Activated CD8-positive, alpha-beta T cell treated with anti-CD3 and anti-CD28 coated beads for 36 hours (primary cell): ENCODE data around the gene TNS4. TPM values are rescaled to one million over a fixed set of nuclear protein-coding genes. Genes with fewer than 3 reads are reported as not detected.
A peak's percentile ranks its signal among the peaks of the same experiment; 100 is the strongest.

Source experiments
- ATAC-seq: fragments of 200-7000 bp; cut with Tn5 transposase; one replicate; pipeline ENCODE4 v1.10.0; 2021; ENCODE audit warnings: mild to moderate bottlenecking, moderate library complexity
- CTCF ChIA-PET: fragments of 350-600 bp; sonication (Branson Sonifier 250); formaldehyde crosslinking; loops from one replicate; lab custom pipeline; 2021; ENCODE audit warnings: antibody characterized with exemption; lab: Charles Lee
- POLR2A ChIA-PET: fragments of 350-600 bp; sonication (Branson Sonifier 250); formaldehyde crosslinking; loops from one replicate; lab custom pipeline; 2021; ENCODE audit warnings: antibody characterized with exemption; lab: Charles Lee
- DNase-seq: peaks from one replicate; pipeline ENCODE4 v3.0.0-alpha.2; 2020
- H3K27ac Mint-ChIP-seq: one replicate; pipeline ENCODE4 v1.8.0; 2021; ENCODE audit warnings: mild to moderate bottlenecking, mixed read lengths
- H3K27me3 Mint-ChIP-seq: one replicate; pipeline ENCODE4 v1.8.0; 2021; ENCODE audit warnings: mixed read lengths
- H3K36me3 Mint-ChIP-seq: one replicate; pipeline ENCODE4 v1.8.0; 2021; ENCODE audit warnings: low read depth, mixed read lengths
- H3K4me1 Mint-ChIP-seq: one replicate; pipeline ENCODE4 v1.8.0; 2021; ENCODE audit warnings: low read depth, mixed read lengths
- H3K4me3 Mint-ChIP-seq: one replicate; pipeline ENCODE4 v1.8.0; 2021; ENCODE audit warnings: mild to moderate bottlenecking, moderate library complexity, mixed read lengths
- H3K9me3 Mint-ChIP-seq: one replicate; pipeline ENCODE4 v1.8.0; 2021; ENCODE audit warnings: mixed read lengths
- CTCF ChIP-seq: fragments of 200-600 bp; IDR thresholded peaks from one replicate; pipeline ENCODE4 v1.8.0; 2022; ENCODE audit warnings: antibody characterized with exemption, mild to moderate bottlenecking
- intact Hi-C: fragments of 100-400 bp; cut with micrococcal nuclease; formaldehyde crosslinking; loops from one replicate; pipeline ENCODE4 v1.10.0; 2022
- total RNA-seq, 2 experiments: library from RNA; stranded (reverse); gene quantifications; one replicate each; pipeline ENCODE4 v1.2.3, GENCODE V29; 2021

Gene TNS4
- total RNA-seq, 2 experiments from 2014 or later = 5.8 to 6.3 TPM

GRCh38 chr17:40452216-40452787 lies 49.1 kb downstream of the TNS4 start:
- peak; percentile 71 for ATAC-seq

GRCh38 chr17:40451420-40451819 lies 50.0 kb downstream of the TNS4 start:
- CTCF ChIA-PET = interaction anchor here (0.8 to 7.0 kb wide), 6 partner anchors 9 to 109 kb away, joined by 3 to 34 read pairs (median 4); no protein-coding TSS in a partner anchor

More at GRCh38 chr17:40452216-40452787, 49.1 kb downstream of the TNS4 start:
- POLR2A ChIA-PET = interaction anchor here (0.7 kb wide), 1 partner anchor 24 kb away, joined by 3 read pairs; no protein-coding TSS in a partner anchor
- TF ChIP-seq CTCF = no peak
- DNase-seq = peak; percentile 49
- Mint-ChIP-seq H3K27me3 (peaks cover 1% of the 10 kb centered on the region), H3K27ac (no peak overlapping the region), H3K4me3 (no peak overlapping the region), H3K9me3 (no peaks in the 10 kb centered on the region), H3K4me1 (peaks cover 11% of the 10 kb centered on the region), H3K36me3 (no peaks in the 10 kb centered on the region)
- CTCF ChIA-PET = interaction anchor here (0.8 to 7.0 kb wide), 4 partner anchors 9 to 90 kb away, joined by 3 to 34 read pairs (median 4); no protein-coding TSS in a partner anchor
- intact Hi-C loops = no loop called here

GRCh38 chr17:40450175-40450574 lies 51.2 kb downstream of the TNS4 start:
- ChIA-PET CTCF (interaction anchor here (0.6 to 7.0 kb wide), 14 partner anchors 9 to 145 kb away, joined by 3 to 34 read pairs (median 4); no protein-coding TSS in a partner anchor), POLR2A (interaction anchor here (0.6 kb wide), 1 partner anchor 51 kb away, joined by 3 read pairs; no protein-coding TSS in a partner anchor)
- peak; percentile 43 for TF ChIP-seq CTCF
- ATAC-seq (no peak), DNase-seq (peak; percentile 67)
- H3K27ac Mint-ChIP-seq = no peak overlapping the region
- H3K9me3 Mint-ChIP-seq = no peaks in the 10 kb centered on the region
- no peaks in the 10 kb centered on the region for H3K36me3 Mint-ChIP-seq
- peaks cover 17% of the 10 kb centered on the region for H3K4me1 Mint-ChIP-seq
- intact Hi-C loops = no loop called here
- peaks cover 4% of the 10 kb centered on the region for H3K27me3 Mint-ChIP-seq
- no peak overlapping the region for H3K4me3 Mint-ChIP-seq

More at GRCh38 chr17:40451420-40451819, 50.0 kb downstream of the TNS4 start:
- POLR2A ChIA-PET = interaction anchor here (0.5 kb wide), 1 partner anchor 52 kb away, joined by 3 read pairs; no protein-coding TSS in a partner anchor
- intact Hi-C loops = no loop called here
- Mint-ChIP-seq H3K27me3 (peaks cover 4% of the 10 kb centered on the region), H3K9me3 (no peaks in the 10 kb centered on the region), H3K4me1 (peaks cover 11% of the 10 kb centered on the region), H3K4me3 (no peak overlapping the region), H3K36me3 (no peaks in the 10 kb centered on the region), H3K27ac (no peak overlapping the region)
- no peak for TF ChIP-seq CTCF
- ATAC-seq (no peak), DNase-seq (no peak)

- H3K27ac Mint-ChIP-seq = no peak overlapping the region
- H3K4me1 Mint-ChIP-seq = peaks cover 31% of the 10 kb centered on the region
- no peak overlapping the region for H3K4me3 Mint-ChIP-seq
- H3K9me3 Mint-ChIP-seq = no peaks in the 10 kb centered on the region
- ATAC-seq = no peak
- CTCF ChIA-PET = interaction anchor here (1.2 to 7.0 kb wide), 4 partner anchors 28 to 112 kb away, joined by 4 to 34 read pairs (median 10); no protein-coding TSS in a partner anchor
- POLR2A ChIA-PET = interaction anchor here (0.8 to 0.9 kb wide), 2 partner anchors 84 to 99 kb away, joined by 3 to 4 read pairs; no protein-coding TSS in a partner anchor
- H3K36me3 Mint-ChIP-seq = no peaks in the 10 kb centered on the region
- no peak for DNase-seq
- peaks cover 4% of the 10 kb centered on the region for H3K27me3 Mint-ChIP-seq
- no peak for TF ChIP-seq CTCF
- intact Hi-C loops = no loop called here
Observed at GRCh38 chr17:40448639-40449261, 52.7 kb downstream of the TNS4 start.
